ENCODE results near the gene ISM1.
A peak's percentile ranks its signal among the peaks of the same experiment; 100 is the strongest.

The ISM1 gene
- 8.0 to 11.3 reads per million in 2 donors for total RNA-seq

DNA sequence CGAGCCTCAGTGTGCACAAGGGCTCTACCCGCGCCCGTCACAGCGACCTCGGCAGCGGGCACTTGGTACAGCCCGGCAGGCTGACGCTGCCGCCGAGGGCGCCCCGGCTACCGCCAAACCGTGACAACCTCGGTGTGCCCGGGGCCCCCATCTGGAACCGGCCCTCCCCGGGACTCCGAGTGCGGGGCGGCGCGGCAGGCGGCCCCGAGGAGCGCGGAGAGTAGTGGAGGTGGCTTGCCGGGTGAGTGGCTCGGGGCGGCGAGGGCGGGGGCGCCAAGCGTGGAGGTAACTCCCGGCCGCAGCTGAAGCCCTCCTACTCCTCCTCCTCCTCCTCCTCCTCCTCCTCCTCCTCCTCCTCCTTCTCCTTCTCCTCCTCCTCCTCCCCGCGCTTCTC is at the start of gene ISM1:
TSS of gene ISM1 (plus strand) at position 371 of the 394 bp plus-strand sequence. CDS start 503 bp downstream, outside the sequence.
- DNase-seq: peak; percentile 17

DNA sequence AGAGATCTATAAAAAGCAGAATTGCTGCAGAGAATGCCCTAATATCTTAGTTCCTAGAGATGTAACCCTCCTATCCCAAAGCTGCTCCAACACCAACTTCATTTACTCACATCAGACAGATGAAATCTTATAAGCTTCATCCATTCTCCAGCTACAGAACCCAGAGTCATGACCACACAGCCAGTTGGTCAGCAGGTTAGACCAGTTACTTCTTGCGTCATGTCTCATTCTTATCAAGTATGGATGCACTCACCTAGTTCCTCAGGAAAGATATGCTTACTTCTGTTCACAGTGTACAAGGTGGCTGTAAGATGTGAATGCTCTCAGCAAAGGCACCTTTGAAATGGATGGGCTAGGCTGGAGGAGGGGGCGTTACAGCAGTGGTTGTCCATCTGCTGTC is 47.9 kb upstream of the ISM1 start:
- no peak for DNase-seq

DNA sequence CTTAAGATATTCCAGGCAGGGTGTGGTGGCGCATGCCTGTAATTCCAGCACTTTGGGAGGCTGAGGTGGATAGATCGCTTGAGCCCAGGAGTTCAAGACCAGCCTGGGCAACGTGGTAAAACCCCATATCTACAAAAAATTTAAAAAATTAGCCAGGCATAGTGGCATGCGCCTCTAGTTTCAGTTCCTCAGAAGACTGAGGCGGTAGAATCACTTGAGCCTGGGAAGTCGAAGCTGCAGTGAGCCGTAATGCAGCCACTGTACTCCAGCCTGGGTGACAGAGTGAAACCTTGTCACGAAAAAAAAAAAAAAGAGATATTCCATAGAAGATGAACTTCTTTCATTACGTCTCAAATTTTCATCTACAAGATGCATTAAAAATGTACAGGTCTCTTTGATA is 46.7 kb upstream of the ISM1 start:
- DNase-seq: no peak

DNA sequence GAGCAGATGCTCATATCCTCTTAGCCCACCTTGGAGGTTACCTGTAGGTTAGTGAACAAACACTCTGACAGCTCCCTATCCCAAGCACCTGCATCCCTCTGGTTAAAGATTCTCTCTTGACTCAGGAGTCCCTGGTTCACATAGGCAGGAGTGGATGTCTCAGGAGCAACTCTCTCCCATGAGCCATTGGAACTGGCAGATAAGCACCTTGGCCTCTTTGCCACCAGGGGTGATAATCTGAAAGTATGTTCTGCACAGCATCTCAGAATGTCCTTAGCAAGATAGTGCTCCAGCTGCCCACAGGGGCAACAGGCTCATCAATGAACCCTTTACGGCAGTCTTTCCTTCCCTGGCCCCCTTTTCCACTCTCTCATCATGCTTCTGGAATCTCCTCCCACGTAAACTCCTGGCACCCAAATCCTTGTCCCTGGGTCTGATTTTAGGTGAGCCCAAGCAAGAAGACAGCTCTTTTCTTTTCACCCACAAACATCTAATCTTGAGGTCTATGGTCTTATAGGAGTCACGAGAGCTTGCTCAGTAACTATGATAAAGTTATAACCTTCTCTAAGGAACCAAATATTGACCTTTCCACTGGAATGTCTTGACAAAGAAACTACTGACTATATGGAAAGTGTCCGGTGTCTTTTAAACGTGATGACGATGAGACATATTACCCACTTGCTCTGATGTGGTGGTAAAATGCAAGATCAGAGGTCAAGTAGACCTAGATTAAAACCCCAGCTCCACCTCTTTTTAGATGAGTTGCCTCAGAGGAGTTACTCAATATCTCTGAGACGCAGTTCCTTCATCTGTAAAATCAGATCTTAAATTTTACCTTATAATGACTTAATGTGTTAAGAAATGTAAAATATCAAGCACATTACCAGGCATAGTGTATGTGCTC is 39.8 kb upstream of the ISM1 start:
- DNase-seq: no peak

DNA sequence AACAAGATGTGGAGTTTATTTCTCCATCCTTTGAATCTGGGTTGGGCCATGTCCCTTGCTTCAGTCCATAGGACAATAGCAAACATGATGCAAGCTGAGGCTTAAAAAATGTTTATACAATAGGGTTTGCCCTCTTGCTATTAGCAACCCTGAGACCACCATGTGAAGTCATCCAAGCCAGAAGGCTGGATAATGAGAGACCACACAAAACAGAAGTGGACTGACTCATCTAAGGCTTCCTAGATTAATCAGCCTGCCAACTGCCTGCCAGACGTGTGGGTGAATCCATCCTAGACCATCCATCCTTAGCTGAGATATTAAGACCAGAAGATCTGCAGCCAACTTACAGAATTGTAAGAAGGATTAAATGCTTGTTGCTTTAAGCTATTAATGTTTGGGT is 38.1 kb upstream of the ISM1 start:
- DNase-seq: no peak

DNA sequence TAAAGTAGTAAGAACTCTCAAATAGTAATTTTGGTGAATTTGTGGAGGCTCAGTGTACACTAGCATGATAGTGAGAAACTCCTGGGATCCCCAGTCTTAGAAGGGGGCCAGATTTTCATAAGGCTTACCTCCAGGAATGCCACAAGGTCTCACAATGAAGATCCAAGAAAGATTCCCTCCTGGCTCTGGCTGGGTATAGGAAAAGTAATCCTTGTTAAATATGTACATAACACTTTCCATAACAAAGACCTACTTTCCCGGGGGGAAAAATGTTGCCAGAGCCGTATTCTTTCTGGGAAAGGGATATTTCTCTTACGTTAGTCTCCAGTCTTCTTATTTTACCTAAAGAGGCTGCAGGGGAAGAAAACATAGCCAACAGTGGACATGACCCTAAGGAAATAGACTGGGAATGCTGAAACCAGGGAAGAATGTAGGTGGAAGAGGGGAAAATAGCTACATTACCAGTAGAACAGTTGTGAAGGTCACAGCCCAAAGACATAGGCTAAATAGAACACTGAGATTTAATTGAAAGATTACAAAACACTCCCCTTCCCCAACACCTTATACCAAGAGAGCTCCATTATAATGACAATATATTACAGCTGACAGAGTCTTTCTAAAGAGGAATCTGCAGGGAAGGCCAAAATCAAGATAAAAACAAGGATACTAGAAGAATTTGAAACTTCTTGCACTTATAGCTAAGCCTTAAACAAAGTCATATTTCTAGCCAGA is 34.9 kb upstream of the ISM1 start:
- no peak for DNase-seq

DNA sequence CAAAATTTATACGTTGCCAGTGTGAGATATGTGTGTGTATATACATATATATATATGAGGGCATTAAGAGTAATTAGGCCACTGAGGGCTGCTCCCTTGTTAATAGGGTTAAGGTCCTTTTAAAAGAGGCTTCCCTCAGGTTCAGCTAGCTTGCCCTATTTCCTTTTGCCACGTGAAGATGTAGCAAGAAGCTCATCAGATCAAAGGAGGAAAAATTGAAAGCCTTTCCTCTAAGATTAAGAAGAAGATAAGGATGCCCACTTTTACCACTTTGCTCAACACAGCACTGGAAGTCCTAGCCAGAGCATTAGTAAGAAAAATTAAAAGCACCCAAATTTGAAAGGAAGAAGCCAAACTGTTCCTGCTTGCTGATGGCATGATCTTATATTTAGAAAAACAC is 33.2 kb upstream of the ISM1 start:
- no peak for DNase-seq

DNA sequence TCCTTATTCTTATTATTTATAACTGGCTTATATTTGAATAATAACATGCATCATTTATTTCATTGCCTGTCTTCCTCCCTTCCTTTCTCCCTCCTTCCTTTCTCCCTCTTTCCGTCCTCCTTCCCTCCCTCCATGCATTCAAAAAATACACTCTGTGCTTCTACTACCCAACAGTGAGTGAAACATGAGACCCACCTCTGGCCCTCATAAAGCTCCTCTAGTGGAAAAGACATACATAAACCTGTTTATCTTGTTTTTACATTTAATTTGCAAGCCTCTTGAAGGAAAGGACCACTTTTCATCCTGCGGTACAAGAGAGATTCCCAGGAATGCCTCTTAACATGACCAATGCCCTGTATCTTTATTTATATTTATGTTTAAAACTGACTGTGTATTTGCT is 21.8 kb upstream of the ISM1 start:
- no peak for DNase-seq

DNA sequence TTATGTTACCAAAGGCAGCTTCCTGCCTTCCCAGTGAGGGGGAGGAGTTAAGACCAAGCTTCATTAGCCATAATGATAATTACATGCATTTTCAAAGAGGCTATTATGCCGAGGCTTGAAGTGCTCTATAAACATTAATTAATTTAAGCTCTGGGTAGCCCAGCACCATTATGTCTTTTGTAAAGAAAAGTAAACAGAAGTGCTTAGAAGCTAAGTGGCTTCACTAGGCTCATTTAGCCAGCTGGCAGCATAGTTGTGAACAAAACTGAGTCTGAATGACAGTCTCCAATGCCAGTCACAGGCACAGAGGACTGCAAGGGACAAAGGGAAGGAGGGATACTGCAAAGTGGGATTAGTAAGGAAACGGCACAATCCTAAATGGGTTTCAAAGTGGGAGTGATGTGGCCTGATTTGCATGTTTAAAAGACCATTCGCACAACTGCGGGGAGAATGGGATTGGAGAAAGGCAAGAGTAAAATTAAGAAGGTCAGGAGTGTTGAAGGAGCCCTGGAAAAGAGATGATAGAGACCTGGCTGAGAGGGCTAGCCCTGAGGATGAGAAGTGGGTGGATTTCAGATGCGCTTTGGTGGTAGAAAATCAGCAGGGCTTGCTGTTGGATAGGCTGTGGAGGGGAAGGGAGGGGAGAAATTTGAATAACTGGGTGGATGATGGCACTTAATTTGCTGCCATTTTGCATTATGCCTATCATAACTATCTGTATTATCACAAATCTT is 20.1 kb upstream of the ISM1 start:
- DNase-seq: no peak

DNA sequence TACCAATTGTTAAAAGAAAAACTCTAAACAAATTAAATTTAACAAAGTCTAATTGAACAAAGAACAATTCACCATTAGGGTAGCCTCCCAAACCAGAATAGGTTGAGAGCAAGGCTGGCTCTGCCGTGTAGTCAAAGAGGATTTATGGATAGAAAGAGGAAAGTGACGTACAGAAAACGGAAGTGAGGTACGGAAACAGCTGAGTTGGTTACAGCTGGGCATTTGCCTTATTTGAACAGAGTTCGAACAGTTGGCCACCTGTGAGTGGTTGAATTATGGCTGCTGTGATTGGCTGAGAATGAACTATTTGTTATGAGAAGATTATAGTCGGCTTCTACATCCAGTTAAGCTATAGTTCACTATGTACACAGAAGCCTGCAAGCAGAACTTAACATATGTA is 18.5 kb upstream of the ISM1 start:
- DNase-seq: no peak

DNA sequence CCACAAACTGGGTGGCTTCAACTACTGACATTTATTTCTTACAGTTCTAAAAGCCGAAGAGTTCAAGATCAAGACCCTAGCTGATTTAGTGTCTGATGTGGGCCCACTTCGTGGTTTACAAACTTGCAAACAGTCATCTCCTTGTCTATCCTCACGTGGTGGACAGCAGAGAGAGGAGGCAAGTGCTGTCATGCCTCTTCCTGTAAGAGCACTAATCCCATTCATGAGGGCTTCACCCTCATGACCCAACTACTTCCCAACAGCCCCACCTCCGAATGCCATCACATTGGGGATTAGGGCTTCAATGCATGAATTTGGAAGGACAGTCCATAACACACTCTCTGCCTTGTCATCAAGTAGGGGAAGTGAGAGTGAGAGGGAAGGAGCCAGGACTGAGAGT is 15.6 kb upstream of the ISM1 start:
- no peak for DNase-seq

DNA sequence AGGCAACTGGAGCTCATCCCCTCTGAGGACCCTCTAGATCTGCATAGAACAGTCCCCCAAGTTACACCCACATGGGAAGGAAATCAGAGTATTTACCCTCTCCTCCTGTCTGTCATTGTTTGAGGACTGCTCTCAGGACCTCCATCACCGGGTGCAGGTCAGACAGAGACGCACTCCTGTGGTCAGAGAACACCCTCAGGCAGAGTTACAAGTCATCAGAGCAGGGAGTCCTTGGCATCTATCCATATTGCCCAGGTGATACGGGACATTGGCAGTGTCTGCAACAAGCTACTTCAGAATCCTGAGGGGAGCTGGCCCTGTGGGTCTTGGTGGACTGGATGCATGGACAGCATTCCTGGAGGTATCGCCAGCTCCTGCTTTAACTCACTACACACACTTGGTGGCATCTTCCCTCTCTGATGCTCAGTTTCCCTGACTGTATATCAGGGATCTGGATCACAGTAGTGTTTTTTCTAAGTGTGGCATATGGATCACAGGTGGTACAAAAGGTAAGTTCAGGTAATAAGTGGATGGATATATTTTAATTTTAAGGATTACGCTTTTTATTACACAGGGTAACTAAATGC is 15.1 kb upstream of the ISM1 start:
- DNase-seq: no peak

DNA sequence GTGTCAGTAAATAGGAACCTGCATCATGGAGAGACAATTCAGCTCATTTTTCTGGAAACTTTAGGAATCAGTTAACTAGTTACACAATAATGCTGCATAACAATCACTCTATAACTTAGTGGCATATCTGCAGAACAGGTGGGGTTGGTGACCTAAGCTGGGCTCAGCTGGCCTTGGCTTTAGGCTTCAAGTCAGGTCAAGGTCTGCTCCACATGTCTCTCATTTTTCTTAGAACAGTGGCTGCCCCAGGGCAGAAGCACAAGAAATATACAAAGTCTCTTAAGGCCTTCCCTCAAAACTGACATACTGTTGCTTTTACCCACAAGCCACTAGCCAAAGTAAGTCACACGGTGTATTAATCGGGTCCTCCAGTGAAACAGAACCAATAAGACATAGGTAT is 14.1 kb upstream of the ISM1 start:
- no peak for DNase-seq

DNA sequence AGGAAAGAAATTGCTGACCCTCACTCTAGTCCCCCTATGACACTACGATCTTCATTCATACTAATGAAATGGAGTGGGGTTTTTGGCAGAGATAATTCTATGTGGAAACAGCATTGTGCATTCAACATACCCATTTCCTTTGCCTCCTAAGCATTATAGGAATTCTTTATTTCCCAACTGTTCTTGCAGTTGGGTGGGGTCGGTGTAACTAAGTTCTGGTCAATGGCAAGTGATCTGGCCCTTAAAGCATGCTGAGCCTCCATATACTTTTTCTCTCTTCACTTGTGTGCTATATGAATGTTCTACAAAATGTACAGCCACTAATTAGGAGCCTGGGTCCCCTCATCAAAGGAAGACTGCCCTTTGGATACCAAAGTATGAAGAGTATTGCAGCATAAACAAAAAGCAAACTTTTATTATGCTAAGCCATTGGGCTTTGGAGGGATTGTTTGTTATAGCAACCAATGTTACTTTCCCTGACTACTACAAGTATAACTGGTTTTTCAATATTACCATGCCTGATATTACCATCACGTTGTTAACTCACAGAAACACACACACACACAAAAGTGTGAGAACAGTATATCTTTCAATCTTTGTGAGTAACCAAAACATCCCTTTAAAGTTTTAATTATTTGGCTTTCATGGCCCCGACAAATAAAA is 9.0 kb upstream of the ISM1 start:
- no peak for DNase-seq

DNA sequence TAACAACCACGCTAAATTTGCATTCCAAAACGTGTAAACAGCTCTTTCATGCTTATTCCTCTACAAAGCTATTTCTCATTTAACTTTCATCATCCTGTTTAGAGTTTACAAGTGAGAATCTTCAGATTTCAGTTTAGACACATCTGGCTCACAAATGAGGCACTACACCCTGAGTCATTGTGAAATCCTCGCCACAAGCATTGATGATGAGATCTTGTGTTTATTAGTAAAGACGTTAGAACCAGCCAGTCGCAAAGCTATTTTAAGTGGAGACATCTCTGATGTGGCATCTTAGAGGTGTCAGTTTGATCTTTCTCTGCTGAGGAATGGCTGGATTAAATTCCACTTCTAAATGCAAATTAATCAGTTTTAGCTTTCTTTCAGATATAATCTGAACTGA is 8.3 kb upstream of the ISM1 start:
- DNase-seq: no peak

DNA sequence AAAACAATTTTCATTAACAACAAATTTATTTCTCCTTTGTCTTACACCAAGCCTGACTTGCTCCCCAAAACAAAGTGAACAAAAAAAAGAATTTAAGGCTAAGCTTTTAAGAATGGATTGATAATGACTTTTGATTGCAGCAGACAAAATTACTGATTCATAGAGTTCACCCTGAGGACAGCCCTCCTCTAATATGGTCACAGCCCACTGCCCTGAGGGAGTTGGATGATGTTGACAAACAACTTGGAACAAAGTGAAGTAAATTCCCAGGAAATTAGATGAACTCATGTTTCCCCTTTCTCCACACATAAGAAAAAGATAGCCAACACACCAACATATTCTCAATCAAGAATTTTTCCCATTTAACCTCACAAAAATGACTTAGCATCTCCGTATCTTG is 7.7 kb upstream of the ISM1 start:
- DNase-seq: no peak

DNA sequence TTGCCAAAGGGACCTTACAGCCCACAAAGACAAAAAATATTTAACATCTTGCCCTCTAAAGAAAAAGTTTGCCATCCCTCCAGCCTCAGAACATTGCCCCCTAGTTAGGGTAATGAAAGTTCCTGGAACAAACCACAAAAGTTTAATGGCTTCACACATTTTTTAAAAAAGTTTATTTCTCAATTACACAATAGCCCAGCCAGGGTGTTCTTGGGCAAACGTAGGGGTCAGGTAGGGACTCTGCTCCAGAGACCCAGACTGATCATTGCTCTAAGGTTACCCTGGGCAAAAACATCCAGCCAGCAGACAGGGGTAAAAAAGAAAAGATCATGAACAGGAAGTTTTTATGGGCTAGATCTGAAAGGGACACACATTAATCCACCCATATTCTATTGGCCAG is 4.5 kb upstream of the ISM1 start:
- DNase-seq: no peak

DNA sequence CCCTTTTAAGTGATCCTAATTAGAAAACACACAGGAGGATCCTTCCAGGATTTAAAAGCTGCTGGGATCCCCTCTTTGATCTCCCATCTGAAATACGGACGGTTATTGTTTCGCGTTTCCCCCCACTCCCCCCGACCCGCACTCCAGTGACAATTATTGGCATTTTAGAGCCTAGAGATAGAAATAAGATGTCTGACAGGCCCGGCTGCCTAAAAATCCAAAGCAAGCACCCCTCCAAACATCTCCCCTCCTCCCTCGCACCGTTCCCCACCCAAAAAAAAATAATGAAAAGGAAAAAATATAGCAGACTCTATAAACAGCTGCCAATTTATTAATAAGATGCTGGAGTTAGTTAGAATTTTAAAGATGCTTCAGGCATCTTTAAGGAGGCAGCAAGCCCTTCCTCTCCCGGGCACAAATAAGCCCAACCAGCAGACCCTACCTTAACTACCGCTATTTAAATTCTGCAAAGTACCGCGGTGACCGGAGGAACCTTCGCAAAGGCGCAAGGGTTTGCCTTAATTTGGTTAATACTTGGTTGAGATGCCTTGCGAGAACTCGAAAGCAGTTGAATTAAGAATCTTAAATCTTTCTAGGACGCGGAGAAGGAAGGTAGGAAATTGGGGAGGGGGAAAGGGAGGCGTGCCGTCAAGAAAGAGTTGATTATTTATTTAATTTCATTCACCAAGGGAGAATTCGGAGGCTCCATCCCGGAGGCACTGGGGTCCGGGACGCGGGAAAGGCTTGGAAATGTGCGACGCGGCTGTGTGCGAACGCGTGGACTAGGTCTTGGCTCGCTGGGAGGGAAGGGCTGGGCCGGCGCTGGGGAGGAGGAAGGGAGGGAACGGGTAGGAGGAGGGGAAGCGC is 1.5 kb upstream of the ISM1 start:
- DNase-seq: no peak

DNA sequence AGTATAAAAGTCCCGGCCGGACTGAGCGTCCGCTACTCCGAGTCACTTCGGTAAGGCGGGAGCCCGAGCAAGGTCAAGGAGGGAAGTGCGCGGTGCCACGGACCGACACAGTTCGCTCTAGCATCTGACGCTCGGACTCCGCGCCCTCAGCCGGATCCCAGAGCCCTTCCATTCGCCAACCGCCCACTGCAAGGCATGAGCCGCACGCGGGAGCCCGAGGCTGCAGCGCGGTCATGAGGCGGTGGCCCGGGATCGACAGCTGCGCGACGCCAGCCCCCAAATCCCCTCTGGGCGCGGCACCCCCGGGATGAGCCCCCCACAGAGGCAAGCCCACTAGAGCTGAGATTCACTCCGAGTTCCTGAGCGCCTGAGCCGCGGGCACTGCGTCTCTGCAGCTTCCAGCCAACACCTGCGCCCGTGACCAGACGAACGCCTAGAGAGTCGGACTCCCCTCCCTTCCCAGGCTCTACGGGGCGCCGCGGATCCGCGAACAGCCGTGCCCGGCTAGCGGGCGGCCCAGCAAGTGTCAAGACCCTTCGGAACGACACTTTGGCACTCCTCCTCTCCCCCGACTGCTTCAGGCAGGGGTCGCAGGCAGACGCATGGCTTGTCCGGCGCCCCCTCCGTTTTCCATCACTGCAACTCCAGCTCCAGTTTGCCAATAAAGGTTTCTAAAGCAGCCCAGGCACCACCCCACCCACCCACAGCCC is 725 bp upstream of the ISM1 start:
- DNase-seq: peak; percentile 21

DNA sequence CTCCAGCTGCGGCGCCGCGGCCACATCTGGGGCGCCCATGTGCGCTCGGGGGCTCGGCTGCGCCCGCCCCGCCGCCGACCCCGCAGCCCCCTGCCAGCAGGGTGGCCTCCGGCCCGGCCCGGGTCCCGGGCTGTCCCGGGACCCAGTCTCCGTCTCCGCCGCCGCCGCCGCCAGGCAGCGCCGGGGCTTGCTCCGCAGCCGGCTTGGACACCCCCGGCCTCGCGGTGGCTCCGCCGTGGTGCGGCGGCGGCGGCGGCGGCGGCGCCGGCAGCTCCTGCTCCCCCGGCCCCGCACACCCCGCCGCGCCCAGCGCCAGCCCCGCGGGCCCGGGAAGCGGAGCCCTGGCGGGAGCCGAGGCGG is 219 bp downstream of the ISM1 start:
- DNase-seq: no peak

Measured in T-helper 9 cell (primary cell).